LNCAP (cell line): Measurements from ENCODE around the gene HDAC4.

Experiments used
- TF ChIP-seq, protein P1 (sequence below): fragments of 450-650 bp; IDR thresholded peaks from 2 replicates; pipeline ENCODE4 v1.5.1; 2017; ENCODE audit warnings: mild to moderate bottlenecking

Gene HDAC4

DNA sequence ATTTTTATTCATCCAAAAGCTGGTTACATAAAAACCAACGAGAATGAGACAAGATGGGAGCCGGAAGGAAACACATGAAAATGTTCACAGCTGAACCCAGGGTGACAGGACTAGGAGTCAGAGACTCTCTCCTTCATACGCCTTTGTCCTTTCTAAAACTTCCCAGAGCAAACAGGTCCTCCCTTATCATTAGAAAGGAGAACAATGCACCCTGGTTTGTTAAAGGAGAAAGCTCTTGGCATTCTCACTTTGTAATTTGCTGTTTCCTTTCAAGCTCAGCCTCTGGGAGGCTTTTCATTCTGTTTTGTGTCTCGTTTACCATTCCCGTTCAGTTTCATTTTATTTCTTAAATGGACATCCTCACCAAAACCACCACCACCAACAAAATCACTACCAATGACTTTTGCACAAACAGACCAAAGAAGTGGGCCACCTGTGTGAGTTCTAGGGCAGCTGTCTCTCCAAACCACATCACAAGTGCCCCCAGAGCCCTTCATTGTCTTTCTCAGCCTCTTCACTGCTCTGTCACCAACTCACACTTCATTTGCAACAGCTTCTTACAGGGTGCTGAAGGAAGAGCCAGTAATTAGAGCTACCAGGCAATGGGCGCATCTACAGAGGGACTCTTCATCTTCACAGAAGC is 105.3 kb downstream of the HDAC4 start:
- TF ChIP-seq, protein P1, sequence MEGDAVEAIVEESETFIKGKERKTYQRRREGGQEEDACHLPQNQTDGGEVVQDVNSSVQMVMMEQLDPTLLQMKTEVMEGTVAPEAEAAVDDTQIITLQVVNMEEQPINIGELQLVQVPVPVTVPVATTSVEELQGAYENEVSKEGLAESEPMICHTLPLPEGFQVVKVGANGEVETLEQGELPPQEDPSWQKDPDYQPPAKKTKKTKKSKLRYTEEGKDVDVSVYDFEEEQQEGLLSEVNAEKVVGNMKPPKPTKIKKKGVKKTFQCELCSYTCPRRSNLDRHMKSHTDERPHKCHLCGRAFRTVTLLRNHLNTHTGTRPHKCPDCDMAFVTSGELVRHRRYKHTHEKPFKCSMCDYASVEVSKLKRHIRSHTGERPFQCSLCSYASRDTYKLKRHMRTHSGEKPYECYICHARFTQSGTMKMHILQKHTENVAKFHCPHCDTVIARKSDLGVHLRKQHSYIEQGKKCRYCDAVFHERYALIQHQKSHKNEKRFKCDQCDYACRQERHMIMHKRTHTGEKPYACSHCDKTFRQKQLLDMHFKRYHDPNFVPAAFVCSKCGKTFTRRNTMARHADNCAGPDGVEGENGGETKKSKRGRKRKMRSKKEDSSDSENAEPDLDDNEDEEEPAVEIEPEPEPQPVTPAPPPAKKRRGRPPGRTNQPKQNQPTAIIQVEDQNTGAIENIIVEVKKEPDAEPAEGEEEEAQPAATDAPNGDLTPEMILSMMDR: no peak

DNA sequence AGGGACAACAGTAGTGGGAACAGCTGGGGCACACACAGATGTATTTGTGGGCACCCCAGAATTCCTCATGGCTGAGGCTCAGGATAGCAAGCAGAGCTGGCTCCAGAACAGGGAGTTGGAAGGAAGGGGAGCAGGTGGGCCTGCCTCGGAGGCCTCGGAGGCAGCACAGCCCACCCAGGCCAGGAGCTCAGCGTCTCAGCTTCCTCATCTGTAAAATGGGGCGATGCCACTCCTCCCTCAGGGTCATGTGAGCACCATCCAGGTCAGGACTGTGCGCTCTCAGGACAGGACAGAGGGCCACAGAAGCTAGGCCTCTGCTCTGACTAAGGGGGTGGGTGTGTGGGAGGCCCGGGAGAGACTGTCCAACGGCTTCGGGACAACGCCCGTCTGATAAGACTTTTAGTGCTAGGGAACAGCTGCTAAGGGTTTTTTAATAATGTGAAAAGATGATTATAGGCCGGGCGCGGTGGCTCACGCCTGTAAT is 106.2 kb downstream of the HDAC4 start:
- TF ChIP-seq, protein P1: no peak

DNA sequence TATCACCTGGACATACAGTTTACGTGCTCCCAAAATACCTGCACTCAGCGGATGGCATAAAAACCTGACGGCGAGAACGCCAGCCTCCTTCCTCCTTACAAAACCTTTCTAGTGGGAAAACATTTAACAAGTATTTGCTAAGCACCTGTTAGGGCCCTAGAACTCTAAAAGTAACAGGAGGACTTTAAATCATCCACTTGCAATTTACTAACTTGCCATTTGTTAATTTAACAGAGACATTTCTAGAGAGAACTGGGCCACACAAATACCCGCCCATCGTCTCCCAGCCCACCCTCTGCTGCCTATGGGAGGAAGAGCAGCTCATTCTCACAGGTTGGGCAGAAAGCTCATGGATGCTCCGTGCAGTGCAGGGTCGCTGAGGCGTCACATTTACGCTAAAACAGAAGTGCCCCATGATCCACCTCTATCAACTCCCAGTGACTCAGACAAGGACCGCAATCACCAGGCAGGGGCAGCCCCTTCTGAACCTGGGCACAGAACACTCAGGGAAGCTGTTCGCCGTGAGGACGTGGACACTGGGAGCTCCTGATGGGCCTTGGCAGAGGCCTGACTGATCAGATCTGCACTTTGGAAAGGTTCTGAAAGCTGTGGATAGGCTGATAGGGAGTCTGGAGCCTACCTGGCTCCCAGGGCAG is 106.9 kb downstream of the HDAC4 start:
- TF ChIP-seq, protein P1: no peak

GRCh38 chr2:239292959-239293774 is 107.7 kb downstream of the HDAC4 start:
- TF ChIP-seq, protein P1: no peak

DNA sequence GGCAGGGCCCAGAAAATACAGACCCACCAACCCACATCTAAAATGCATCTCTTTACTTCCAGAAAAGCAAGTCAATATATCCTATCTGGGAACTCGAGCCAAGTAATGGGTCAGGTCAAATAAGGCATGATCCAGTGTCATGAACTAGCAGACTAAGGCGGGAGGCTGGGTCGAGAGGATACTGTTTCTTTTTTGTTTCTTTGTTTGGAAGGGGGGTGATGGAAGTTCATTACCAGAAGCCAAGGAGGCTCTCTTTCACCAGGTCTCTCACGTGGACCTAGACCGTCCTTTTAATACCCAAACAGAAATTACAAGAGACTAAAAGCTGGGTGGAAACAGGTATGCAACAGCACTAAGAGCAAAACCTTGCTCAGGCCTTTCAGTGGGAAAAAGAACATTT is 108.3 kb downstream of the HDAC4 start:
- TF ChIP-seq, protein P1: no peak

DNA sequence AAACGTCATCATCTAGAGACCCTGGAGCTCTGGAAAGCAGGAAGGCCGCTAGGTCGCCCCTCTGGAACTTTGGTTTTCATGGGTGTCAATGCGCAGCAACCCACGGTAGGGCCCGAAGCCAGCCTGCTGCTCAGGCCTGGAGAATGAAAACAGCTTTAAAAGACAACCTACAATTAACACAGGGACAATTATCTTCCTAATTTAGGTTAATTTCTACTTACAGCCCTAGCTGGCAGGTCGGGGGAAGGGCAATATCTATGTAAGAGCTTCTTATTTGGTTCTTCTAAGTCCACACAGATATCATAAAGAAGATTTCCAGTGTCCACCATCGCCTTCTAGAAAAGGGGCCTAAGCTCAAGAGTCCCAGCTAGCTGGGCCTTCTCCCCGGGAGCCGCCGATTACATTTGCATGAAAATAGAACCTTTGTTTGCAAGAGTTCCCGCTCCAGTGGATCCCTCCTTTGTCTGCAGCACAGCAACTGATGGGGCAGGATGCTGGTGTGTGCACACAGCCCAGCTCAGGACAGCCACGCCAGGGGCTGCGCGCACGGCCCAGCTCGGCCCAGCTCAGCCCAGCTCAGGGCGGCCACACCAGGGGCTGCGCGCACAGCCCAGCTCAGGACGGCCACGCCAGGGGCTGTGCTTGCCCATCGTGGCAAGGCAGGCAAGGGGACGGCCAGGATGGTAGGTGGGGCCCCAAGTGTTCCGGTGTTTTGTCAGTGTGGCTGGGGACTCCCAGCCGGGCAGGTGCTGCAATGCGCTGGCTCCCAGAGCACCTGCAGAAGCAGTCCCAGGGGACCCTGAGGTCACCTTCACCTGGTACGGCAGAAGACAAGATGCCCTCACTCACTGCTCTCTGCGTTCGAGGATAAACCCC is 109.1 kb downstream of the HDAC4 start:
- TF ChIP-seq, protein P1: no peak
